ENCODE measurements around the gene GPR158. TPM values are rescaled to one million over a fixed set of nuclear protein-coding genes. Genes with fewer than 3 reads are reported as not detected.

Gene GPR158
- polyA plus RNA-seq, 4 donors = 0.25 to 0.44 (median 0.32) TPM

DNA sequence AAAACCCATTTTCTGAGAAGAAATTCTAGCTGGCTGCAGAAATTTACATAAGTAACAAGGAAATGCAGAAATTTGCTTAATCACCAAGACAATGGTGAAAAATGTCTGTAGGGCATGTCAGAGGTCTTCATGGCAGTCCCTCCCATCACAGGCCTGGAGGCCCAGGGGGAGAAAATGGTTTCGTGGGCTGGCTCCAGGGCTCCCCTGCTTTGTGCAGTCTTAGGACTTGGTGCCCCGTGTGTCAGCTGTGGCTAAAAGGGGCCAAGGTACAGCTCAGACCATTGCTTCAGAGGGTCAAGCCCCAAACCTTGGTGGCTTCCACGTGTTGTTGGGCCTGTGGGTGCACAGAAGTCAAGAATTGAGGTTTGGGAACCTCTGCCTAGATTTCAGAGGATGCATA lies 215.9 kb downstream of the GPR158 start:
- DNase-seq (ENCODE audit: low read depth in 4 of 4, low spot score in 3 of 4) = no peak

DNA sequence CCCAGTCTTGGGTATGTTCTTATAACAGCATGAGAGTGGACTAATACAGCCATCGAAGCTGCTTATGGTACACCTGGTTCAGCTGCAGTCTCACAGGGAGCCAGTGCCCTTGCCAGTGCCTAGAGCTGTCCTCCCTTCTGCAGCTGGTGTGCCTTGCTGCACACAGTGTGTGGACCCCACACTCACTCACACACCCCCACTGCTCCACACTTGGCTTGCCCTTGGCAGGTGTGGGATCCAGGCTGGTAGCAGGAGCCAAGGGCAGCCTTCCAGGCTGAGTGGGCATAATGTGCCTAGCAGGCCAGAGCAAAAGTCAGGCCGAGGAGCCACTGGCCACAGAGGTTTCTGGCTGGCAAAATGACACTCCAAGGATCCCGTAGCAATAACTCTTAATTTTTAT lies 217.3 kb downstream of the GPR158 start:
- no peak for DNase-seq (ENCODE audit: low read depth in 4 of 4, low spot score in 3 of 4)

DNA sequence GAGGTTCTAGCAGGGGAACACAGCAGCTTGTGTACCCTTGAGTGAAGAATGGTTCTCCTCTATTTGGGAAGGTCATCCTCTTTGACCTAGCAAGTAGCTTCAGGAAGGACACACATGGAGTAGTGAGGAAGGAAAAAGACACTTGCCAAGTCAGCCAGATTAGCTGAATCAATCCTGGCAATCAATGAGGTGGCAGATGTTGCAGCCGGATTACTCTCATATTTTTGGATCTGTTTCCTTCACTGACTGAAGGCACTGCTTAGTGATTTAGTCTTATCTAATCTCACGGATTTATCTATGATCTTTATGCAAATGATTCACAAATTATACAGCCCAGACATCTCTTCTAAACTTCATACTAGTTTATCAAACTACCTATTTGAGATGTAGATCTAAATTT lies 218.8 kb downstream of the GPR158 start:
- no peak for DNase-seq (ENCODE audit: low read depth in 4 of 4, low spot score in 3 of 4)

DNA sequence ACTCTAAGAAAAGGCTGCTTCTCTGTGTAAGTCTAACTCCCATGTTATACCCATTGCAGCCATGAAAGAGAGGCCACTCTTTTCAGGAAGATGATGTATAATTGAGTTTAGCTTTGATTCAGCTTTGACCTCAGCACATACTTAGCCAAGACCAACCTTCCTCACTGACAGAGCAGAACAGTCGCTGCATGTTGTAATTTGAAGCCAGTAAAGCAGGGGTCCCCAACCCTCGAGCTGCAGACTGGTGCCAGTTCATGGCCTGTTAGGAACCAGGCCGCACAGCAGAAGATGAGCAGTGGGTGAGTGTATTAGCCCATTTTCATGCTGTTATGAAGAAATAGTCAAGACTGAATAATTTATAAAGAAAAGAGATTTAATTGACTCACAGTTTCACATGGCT lies 223.9 kb downstream of the GPR158 start:
- no peak for DNase-seq (ENCODE audit: low read depth in 4 of 4, low spot score in 3 of 4)

DNA sequence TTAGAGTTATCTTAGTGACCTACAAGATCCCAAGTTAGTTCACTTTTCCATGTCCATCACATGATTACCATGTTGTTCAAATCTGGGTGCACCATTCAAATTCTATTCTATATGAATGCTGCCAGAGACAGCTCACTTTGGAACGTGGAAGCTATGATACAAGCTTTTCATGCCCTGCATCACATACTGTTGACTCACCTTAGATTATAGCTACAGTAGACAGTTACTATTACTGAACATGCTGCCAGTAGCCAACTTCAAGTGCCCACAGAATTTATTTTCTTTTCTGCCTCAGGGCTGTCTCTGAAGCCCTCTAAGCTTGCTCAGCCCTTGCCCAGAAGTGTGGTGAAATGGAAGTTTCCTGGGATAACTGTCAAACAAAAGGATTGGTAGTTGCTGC lies 231.1 kb downstream of the GPR158 start:
- DNase-seq (ENCODE audit: low read depth in 4 of 4, low spot score in 3 of 4) = no peak

DNA sequence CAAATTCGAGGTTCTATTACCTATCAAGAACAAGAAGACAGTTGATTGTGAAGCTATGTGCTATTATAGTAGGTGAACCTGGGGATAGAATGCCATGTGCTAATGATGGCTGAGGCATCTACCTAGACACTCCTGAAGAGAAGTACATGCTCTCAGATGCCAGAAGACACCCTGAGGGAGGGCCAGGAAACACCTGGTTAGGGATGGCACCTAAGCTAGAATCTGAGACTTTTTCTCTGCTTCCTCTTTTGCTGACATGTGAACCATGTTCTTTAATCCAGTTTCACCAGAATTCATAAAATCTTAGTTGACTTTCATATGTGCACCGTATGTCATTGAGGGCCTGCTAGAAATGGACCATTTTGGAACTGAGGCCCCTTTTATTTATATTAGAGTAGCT lies 242.8 kb downstream of the GPR158 start:
- no peak for DNase-seq (ENCODE audit: low read depth in 4 of 4, low spot score in 3 of 4)

DNA sequence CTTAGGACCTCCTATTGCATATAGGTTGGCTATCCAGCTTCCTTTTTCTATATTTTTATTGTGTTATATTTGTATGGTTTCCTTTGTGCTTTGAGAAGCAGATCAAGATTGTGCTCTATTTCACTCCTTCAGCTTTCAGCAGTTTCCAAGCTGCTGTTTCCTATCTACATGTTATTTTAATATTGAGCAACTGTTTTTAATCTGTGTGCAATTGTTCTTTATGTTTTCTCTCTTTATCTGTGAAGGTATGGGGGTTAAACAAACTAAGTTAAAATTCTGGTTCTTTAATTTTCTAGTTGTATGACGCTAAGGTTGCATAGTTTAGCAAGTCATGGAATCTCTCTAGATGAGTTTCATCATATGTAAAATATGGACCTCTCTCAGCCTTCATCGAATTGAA lies 251.0 kb downstream of the GPR158 start:
- no peak for DNase-seq (ENCODE audit: low read depth in 4 of 4, low spot score in 3 of 4)

DNA sequence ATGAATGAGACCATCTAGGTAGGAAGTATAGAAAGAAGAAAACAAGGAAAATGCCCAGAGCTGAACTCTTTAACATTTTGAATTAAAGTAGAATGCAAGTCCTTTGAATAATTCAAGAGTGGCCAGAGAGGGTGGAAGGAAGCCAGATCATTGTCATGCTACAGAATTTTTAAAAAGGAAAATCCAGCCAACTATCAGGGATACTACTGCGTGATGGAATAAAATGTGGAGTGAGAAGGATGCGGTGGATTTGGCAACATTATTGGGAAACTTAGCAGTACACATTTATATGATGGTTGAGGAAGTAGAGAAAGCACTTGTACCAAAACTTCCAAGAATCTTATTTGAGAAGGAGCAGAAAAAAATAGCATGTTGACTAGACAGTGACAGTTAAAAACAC lies 261.6 kb downstream of the GPR158 start:
- DNase-seq (ENCODE audit: low read depth in 4 of 4, low spot score in 3 of 4) = no peak

DNA sequence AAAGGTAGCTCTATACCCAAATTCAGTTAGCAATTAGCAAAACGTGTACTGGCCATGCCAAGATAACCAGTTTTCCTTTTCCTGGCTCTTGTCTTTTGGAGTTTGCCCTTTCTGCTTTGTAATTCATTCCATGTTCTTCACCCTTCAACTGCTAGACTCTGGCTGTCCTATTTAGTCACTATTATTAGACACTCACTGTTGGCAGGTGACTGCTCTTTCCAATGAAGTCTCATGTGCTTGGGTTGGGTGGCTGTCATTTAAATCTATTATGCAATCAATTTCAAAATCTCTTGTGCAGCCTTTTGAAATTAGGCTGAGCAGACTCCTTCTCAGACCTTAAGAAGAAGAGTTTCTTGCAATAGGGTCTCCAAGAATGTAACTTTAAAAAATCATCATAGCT lies 266.5 kb downstream of the GPR158 start:
- no peak for DNase-seq (ENCODE audit: low read depth in 4 of 4, low spot score in 3 of 4)

DNA sequence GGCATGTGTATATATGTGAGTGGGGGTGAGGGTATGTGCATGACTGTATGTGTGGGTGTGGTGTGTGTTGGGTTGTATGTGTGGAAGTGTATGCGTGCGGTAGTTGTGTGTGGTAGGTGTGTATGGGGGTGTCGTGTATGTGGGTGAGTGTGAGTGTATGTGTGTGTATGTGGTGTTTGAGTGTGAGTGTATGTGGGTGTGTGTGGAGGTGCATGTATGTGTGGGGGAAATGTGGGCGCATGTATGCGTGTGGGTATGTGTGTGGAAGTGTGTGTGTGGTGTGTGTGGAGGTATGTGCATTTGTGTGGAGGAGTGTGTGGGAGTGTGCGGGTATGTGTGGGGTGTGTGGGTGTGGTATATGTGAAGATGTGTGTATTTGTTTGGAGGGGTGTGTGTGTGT lies 269.5 kb downstream of the GPR158 start:
- DNase-seq (ENCODE audit: low read depth in 4 of 4, low spot score in 3 of 4) = no peak

DNA sequence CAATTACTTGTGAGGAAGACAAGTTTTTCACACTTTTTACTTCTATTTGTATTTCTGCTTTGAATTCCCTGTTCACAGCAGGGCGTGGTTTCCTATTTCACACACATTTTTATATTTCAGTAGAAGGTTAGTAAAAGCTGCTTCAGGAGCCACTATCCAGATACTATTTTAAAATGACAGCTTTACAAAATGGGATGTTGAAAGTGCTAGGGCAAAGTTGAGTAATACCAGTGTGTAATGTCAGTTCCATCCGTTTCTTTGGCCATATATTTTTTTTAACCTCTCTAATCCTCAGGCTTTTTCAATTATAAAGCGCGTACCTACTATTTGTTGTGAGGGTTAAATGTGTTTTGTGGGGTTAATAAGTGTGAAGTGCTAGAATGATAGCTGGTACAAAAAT lies 276.6 kb downstream of the GPR158 start:
- no peak for DNase-seq (ENCODE audit: low read depth in 4 of 4, low spot score in 3 of 4)

DNA sequence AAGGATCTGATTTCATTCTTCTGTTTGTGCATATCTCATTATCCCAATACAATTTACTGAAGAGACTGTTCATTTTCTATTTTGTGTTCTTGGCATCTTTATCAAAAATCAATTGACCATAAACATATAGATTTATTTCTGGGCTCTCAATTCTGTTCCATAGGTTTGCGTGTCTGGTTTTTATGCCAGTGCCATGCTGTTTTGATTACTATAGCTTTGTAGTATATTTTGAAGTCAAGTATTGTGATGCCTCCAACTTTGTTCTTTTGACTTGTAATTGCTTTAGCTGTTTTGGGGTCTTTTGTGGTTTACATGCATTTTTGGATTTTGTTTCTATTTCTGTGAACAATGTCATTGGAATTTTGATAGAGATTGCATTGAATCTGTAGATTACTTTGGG lies 278.8 kb downstream of the GPR158 start:
- DNase-seq (ENCODE audit: low read depth in 4 of 4, low spot score in 3 of 4) = no peak

DNA sequence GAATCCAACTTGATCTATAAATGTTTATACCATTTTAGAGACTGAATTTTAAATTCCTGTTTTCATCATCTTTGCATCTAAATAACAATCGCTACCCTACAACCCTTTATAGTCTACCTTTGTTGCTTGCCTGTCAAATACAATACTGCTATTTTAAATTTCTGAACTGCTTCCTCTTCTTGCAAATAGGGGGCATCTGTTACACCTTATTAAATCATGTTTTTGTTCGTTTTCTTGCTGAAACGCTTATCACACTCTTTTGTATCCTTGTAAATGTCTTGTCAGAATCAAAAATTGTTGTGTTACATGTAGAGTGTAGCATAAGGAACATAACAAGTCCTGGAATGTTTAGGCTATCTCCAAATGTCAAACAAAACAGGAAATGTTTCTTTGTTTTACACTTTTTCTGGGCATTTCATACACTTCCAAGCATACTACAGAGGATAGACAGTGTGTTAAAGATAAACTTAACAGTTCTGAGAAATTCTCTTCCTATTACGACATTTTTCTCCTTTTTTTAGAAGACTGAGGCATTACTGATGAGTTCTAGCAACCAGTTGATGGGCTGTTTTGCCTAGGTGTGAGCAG lies 281.3 kb downstream of the GPR158 start:
- no peak for DNase-seq (ENCODE audit: low read depth in 4 of 4, low spot score in 3 of 4)

DNA sequence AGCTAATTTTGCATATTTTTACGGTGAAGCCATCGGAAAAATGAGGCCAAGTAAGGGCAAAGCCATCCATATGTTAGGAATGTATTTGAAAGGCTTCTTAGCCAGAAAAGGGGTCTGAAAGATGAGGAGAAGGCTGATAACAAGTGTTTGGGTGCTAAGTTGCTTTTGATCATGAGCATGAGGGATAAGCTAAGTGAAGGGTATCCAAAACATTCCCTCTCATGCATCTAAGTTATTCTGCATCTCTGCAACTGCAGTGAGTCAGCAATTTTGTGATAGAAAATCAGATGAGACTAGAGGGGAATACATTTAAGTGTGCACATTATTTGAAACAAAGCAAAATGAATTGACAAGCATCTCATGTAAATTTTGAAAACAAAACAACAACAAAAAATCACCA lies 282.8 kb downstream of the GPR158 start:
- no peak for DNase-seq (ENCODE audit: low read depth in 4 of 4, low spot score in 3 of 4)

DNA sequence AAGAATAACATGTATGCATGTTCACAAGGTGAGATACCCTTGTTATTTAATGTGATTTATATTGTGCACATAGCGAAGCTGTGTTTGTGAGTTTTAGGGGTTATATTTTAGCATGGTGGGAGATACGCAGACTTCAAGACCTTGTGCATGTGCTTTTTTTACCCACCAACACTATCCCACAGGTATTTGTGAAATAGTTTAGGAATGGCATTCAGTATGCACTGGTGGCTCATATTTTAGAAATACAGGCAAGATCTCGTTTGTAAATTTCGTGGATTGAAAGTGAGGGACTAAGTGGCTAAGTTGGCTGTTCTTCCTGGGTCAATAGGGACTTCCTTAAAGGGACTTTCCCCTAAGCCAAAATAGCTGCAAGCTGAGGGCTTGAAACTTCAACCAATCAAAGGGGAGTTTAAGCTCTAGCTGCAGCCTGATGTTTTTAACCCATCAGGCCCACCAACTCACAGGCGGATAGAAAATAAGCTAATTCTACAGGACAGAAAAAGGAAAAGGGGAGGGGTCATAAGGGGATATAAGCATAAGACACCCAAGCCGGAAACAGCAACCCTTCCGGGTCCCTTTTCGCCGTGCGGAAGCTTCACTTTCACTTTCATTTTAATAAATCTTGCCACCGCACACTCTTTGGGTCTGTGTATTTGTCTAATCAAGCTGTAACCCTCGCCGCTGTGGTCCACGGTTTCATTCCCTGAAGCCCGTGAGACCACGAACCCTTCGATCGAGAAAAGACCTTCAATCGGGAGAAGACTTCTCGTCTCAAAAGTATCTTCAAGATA lies 291.0 kb downstream of the GPR158 start:
- DNase-seq (ENCODE audit: low read depth in 4 of 4, low spot score in 3 of 4) = no peak

DNA sequence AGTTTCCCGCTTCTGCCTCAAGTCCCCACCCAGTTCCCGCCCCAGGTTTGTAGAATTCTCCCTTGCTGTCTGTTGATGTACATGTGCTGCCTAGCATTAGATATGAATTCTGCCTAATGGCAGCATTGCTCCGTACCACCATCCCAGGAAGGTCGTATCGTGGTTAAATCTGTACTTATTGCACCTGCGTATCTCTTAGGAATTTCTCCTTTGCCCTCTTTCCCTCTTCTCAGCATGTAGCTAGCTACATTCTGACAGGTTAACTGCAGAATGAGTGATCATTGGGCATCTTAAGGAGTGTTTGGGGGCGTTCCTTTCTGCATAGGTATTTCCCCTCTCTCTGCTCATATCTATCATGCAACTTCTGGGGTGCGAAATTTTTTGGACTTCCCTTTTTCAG lies 293.1 kb downstream of the GPR158 start:
- DNase-seq (ENCODE audit: low read depth in 4 of 4, low spot score in 3 of 4) = no peak

DNA sequence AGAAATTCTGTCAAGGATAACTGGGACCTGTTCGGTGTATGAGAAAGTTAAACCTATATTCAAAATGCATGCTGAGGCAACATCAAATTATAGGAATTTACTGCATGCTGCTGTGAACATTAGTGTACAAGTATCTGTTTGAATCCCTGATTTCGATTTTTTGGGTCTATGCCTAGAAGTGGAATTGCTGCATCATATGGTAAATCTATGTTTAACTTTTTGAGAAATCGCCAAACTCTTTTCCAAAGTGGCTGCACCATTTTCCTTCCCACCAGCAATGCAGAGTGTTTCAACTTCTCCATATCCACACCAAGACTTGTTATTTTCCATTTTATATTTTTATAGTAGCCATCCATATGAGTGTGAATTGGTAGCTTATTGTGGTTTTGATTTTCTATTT lies 306.7 kb downstream of the GPR158 start:
- no peak for DNase-seq (ENCODE audit: low read depth in 4 of 4, low spot score in 3 of 4)

DNA sequence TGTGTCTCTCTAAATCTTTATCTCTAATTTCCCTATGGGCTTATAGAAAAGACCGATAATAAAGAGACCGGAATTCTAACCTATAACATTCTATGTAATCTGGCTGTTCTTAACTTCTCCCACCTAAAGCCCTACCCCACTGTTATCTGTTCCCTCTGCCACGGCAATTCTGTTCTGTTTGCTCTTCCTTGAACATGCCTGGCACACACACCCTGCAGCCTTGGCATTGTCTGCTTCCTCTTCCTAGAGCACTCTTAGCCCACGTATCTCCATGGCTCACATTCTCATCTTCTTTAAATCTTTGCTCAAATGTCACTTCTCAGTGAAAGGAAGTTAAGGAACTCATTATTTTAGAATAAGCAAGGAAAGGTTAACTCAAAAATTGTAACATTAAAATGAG lies 309.2 kb downstream of the GPR158 start:
- DNase-seq (ENCODE audit: low read depth in 4 of 4, low spot score in 3 of 4) = no peak

DNA sequence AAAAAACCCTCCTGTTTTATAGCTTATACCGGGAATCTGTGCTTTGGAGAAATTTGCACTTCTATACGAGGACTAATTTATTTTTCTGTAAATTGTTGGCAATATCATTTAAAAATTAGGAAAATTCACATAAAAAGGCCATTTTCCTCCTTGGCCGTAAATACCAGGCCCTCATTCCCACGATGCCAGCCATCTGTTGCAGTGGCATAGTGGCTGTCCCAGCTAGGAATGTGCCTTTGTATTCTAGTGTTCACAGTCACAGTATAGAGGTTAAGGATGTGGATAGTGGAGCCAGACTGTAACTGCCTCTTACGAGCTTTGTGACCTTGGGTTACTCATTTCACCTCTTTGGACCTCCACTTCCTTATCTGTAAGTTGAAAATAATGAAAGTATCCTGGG lies 312.5 kb downstream of the GPR158 start:
- DNase-seq (ENCODE audit: low read depth in 4 of 4, low spot score in 3 of 4) = no peak

DNA sequence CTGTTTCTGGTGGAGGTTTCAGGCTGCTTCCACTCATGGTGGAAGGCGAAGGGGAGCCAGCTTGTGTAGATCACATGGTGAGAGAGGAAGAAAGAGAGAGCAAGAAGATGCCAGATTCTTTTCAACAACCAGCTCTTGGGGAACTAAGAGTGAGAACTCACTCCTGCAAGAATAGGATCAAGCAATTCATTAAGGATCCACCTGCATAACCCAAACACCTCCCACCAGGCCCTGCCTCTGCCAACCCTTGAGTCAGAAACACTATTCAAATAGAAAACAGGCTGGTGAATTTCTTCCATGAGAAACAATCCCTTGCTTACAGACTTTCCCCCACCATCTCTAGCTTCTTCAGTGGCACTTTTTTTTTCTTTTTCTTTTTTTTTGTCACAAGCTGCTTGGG lies 317.2 kb downstream of the GPR158 start:
- no peak for DNase-seq (ENCODE audit: low read depth in 4 of 4, low spot score in 3 of 4)

DNA sequence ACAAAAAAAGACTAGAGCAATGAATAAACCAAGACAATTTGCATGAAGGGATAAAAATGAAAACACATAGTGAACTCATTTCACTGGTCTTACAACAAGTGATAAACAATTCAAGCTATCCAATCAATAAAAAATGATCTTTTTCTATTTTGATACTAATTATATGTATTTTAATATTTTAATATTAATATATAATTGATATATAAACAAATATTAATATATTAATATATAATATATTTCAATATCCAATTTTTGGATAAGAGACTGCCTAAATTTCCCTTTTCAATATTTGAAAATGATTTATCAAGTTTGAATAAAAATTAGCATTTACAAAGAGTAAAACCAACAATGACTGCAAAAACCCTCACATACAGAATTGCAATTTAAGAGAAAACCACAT lies 317.9 kb downstream of the GPR158 start:
- DNase-seq (ENCODE audit: low read depth in 4 of 4, low spot score in 3 of 4) = no peak

DNA sequence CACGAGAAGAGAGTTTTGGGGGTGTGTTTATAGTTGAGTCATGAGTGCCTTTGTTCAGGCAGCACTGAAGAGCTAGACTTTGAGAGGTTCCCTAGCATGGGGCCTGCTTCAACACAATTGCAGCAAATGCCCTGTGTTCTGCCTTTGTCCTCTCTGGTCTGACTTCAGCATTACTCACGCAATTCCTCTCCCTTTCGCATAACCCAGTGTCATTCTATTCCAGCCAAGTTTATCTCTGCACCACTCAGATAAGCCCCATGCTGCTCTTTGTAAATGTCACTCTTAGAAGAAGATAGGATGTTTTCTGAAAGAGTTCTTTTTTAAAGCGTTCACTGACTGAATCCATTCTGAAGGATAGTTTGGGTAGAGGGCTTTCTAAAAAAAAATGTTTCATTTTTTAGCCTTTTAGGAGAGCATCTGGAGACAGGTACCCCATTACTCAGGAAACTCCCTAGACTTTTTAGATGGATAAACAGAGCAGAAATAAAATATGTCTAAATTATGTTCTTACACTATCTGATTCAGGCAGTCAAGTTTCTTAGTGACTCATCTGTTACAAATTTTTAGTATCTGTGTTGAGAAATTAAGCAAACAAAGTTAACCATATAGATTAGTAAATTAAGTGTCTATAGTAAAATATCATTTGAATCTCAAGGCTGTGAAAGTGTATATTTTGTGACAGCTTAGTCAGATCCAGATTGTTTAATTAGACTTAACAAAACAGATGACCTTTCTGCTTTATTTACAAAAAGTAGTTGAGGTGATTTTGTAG lies 318.5 kb downstream of the GPR158 start:
- no peak for DNase-seq (ENCODE audit: low read depth in 4 of 4, low spot score in 3 of 4)
